ENCODE measurements around the gene CHCHD6. TPM values are rescaled to one million over a fixed set of nuclear protein-coding genes. Genes with fewer than 3 reads are reported as not detected.

The CHCHD6 gene
- total and polyA plus RNA-seq, 4 donors = 12.1 to 22.6 (median 17.5) TPM

- TF ChIP-seq CTCF (IDR thresholded peaks at IDR 0.05; ENCODE audit: control extremely low read depth, extremely low read depth) = no peak
- 88 to 93% methylated on average over 7 of the region's 7 CpGs for WGBS, 2 donors
- Histone ChIP-seq H3K4me1 (ENCODE audit: control insufficient read depth in 5 of 5, insufficient read depth in 5 of 5, low read length in 5 of 5) (peaks cover 0 to 7% (median 3%) of the 10 kb centered on the region in 5 donors), H3K36me3 (ENCODE audit: control insufficient read depth in 4 of 4, insufficient read depth in 4 of 4, low read length in 4 of 4) (no peaks in the 10 kb centered on the region), H3K27me3 (ENCODE audit: control insufficient read depth in 3 of 3, insufficient read depth in 3 of 3, low read length in 2 of 3) (no peaks in the 10 kb centered on the region), H3K9me3 (ENCODE audit: control insufficient read depth in 4 of 4, insufficient read depth in 3 of 4, low read length in 3 of 4) (no peaks in the 10 kb centered on the region), H3K4me3 (no peak overlapping the region), H3K27ac (ENCODE audit: low read depth in 1 of 2, low read length in 1 of 2) (no peak overlapping the region), H3K9ac (ENCODE audit: insufficient read depth in 1 of 2, low read length in 2 of 2) (no peak overlapping the region)
- ATAC-seq (ENCODE audit: insufficient read depth, low FRiP score) (no peak), DNase-seq (no peak)
Observed at GRCh38 chr3:126897943-126898342, 193.9 kb downstream of the CHCHD6 start.

DNA sequence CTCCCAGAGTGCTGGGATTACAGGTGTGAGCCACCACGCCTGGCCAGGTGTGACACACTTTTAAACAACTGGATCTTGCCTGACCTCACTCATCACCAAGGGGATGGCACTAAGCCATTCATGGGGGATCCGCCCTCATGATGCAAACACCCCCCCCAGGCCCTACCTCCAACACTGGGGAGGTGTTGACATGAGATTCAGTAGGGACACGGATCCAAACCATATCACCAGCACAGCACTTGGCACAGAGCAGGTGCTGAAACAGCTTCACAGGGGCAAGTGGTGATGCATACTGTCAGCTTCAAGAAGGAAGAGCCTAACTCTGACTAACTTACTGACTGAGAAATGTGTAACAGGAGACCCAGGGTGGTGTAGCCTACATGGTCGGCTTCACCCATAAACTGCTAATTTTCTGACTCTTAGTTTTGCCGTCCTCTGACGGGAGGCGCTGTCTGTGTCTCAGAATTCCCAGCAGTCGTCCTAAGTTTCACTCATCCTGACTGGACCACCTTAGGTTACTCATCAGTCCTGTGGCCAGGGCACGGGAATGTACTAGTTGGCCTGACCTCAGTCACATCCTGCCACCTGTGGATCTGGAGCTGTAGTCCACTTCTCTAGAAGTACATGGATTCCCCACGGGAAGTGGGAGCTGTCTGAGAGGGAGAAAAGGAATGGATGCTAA lies 197.0 kb downstream of the CHCHD6 start:
- WGBS, 2 donors = 95 to 97% methylated on average over 10 of the region's 10 CpGs
- no peak overlapping the region for H3K4me3 ChIP-seq
- no peaks in the 10 kb centered on the region for H3K27me3 ChIP-seq (ENCODE audit: control insufficient read depth in 3 of 3, insufficient read depth in 3 of 3, low read length in 2 of 3)

DNA sequence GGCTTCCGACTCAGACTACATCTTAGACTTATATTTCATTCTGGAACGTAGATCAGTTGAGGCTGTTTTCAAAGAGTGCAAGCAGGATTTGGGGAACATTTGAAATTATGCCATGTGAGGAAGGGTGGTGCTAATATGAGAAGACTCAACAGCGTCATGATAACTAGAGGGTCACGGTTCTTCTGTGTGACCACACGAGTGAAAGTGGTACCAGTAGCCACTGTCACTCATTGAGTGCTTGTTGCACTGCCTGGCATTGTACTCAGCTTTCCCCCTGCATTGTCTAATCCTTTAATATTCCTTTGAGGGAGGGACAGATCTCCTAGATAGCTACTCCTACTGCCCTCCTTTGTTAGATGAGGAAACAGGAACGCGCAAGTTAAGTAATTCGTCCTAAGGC lies 197.6 kb downstream of the CHCHD6 start:
- Histone ChIP-seq H3K9ac (ENCODE audit: insufficient read depth in 1 of 2, low read length in 2 of 2) (no peak overlapping the region), H3K27ac (ENCODE audit: low read depth in 1 of 2, low read length in 1 of 2) (no peak overlapping the region), H3K36me3 (ENCODE audit: control insufficient read depth in 4 of 4, insufficient read depth in 4 of 4, low read length in 4 of 4) (no peaks in the 10 kb centered on the region), H3K4me1 (ENCODE audit: control insufficient read depth in 5 of 5, insufficient read depth in 5 of 5, low read length in 5 of 5) (no peaks in the 10 kb centered on the region), H3K27me3 (ENCODE audit: control insufficient read depth in 3 of 3, insufficient read depth in 3 of 3, low read length in 2 of 3) (no peaks in the 10 kb centered on the region), H3K9me3 (ENCODE audit: control insufficient read depth in 4 of 4, insufficient read depth in 3 of 4, low read length in 3 of 4) (no peaks in the 10 kb centered on the region), H3K4me3 (no peak overlapping the region)
- 93 to 96% methylated on average over 8 of the region's 8 CpGs for WGBS, 2 donors
- no peak for TF ChIP-seq CTCF (IDR thresholded peaks at IDR 0.05; ENCODE audit: control extremely low read depth, extremely low read depth)
- ATAC-seq (ENCODE audit: insufficient read depth, low FRiP score) (no peak), DNase-seq (no peak)

More for the DNA sequence above, 197.0 kb downstream of the CHCHD6 start:
- Histone ChIP-seq H3K4me1 (ENCODE audit: control insufficient read depth in 5 of 5, insufficient read depth in 5 of 5, low read length in 5 of 5) (no peaks in the 10 kb centered on the region), H3K9ac (ENCODE audit: insufficient read depth in 1 of 2, low read length in 2 of 2) (no peak overlapping the region), H3K27ac (ENCODE audit: low read depth in 1 of 2, low read length in 1 of 2) (no peak overlapping the region), H3K36me3 (ENCODE audit: control insufficient read depth in 4 of 4, insufficient read depth in 4 of 4, low read length in 4 of 4) (no peaks in the 10 kb centered on the region), H3K9me3 (ENCODE audit: control insufficient read depth in 4 of 4, insufficient read depth in 3 of 4, low read length in 3 of 4) (no peaks in the 10 kb centered on the region)
- DNase-seq (no peak), ATAC-seq (ENCODE audit: insufficient read depth, low FRiP score) (no peak)
- no peak for TF ChIP-seq CTCF (IDR thresholded peaks at IDR 0.05; ENCODE audit: control extremely low read depth, extremely low read depth)

DNA sequence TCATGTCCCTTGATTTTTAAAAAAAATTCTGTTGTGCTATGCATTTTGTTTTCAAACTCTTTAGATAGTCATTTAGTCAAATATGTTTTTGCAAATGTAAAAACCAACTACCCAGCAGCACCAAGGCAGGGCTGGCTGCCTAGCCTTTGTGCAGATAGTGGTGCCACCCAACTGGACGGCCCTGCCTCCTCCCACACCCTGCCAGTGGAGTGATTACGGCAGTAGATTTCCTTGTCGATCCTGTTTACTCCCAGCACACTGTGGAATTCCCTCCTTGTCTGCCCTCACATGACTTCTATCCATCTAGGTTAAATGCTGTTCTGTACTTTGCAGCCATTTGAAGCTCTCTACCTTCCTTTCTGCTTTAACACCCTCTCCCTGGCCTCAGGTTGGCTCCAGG lies 199.5 kb downstream of the CHCHD6 start:
- Histone ChIP-seq H3K4me3 (no peak overlapping the region), H3K27me3 (ENCODE audit: control insufficient read depth in 3 of 3, insufficient read depth in 3 of 3, low read length in 2 of 3) (no peaks in the 10 kb centered on the region), H3K9ac (ENCODE audit: insufficient read depth in 1 of 2, low read length in 2 of 2) (no peak overlapping the region), H3K27ac (ENCODE audit: low read depth in 1 of 2, low read length in 1 of 2) (no peak overlapping the region), H3K4me1 (ENCODE audit: control insufficient read depth in 5 of 5, insufficient read depth in 5 of 5, low read length in 5 of 5) (no peaks in the 10 kb centered on the region), H3K36me3 (ENCODE audit: control insufficient read depth in 4 of 4, insufficient read depth in 4 of 4, low read length in 4 of 4) (no peaks in the 10 kb centered on the region), H3K9me3 (ENCODE audit: control insufficient read depth in 4 of 4, insufficient read depth in 3 of 4, low read length in 3 of 4) (no peaks in the 10 kb centered on the region)
- no peak for TF ChIP-seq CTCF (IDR thresholded peaks at IDR 0.05; ENCODE audit: control extremely low read depth, extremely low read depth)
- DNase-seq (no peak), ATAC-seq (ENCODE audit: insufficient read depth, low FRiP score) (no peak)
- 64 to 77% methylated on average over 3 of the region's 3 CpGs for WGBS, 2 donors
